ENCODE results near the gene SEPTIN1.

GRCh38 chr16:30368792-30369090 is 13.6 kb downstream of the SEPTIN1 start:
- TF ChIP-seq ZNF426 (tag by site-specific recombination; IDR thresholded peaks at IDR 0.05) = no peak
- TF ChIP-seq RBAK (tag by site-specific recombination; IDR thresholded peaks at IDR 0.05) = no peak
- no peak for TF ChIP-seq KLF9 (tag by site-specific recombination; IDR thresholded peaks at IDR 0.05; ENCODE audit: low read depth)
- no peak for TF ChIP-seq CTCF (tag by site-specific recombination; IDR thresholded peaks at IDR 0.05)
- no peak for TF ChIP-seq ZNF621 (tag by site-specific recombination; IDR thresholded peaks at IDR 0.05)
- no peak for TF ChIP-seq KLF16 (tag by site-specific recombination; IDR thresholded peaks at IDR 0.05)
- no peak for TF ChIP-seq ZNF121 (tag by site-specific recombination; IDR thresholded peaks at IDR 0.05)
- no peak for TF ChIP-seq ZNF354C (tag by site-specific recombination; IDR thresholded peaks at IDR 0.05; ENCODE audit: borderline replicate concordance, low read depth)
- no peak for TF ChIP-seq HOXA7 (CRISPR knock-in tag; IDR thresholded peaks at IDR 0.05; ENCODE audit: borderline replicate concordance)
- TF ChIP-seq ZNF510 (tag by site-specific recombination; IDR thresholded peaks at IDR 0.05; ENCODE audit: insufficient replicate concordance) = no peak
- no peak for TF ChIP-seq ZNF24 (tag by site-specific recombination; IDR thresholded peaks at IDR 0.05)
- 0 out of 2 replicates have a peak, but pooled peaks have one; percentile 15 for TF ChIP-seq ZBTB8A (tag by site-specific recombination; IDR thresholded peaks at IDR 0.05)
- TF ChIP-seq BCL11A (tag by site-specific recombination; IDR thresholded peaks at IDR 0.05; ENCODE audit: low read depth) = no peak
- TF ChIP-seq ZNF398 (tag by site-specific recombination; IDR thresholded peaks at IDR 0.05) = no peak

Measured in HEK293 (cell line).